ENCODE data around the gene SEMA5B.

The SEMA5B gene

GRCh38 chr3:122926322-122926721 lies 101.2 kb downstream of the SEMA5B start:
- DNase-seq (ENCODE audit: low read depth, low spot score) = no peak

- DNase-seq (ENCODE audit: low read depth, low spot score) = no peak
Observed at GRCh38 chr3:122925756-122926155, 101.8 kb downstream of the SEMA5B start.

GRCh38 chr3:122924056-122924455 lies 103.5 kb downstream of the SEMA5B start:
- no peak for DNase-seq (ENCODE audit: low read depth, low spot score)

GRCh38 chr3:122923611-122924010 lies 104.0 kb downstream of the SEMA5B start:
- no peak for DNase-seq (ENCODE audit: low read depth, low spot score)

- DNase-seq (ENCODE audit: low read depth, low spot score) = no peak
Observed at GRCh38 chr3:122921791-122922651, 105.5 kb downstream of the SEMA5B start.

- no peak for DNase-seq (ENCODE audit: low read depth, low spot score)
Observed at GRCh38 chr3:122920986-122921385, 106.6 kb downstream of the SEMA5B start.

GRCh38 chr3:122919291-122919610 lies 108.3 kb downstream of the SEMA5B start:
- DNase-seq (ENCODE audit: low read depth, low spot score) = no peak

- DNase-seq (ENCODE audit: low read depth, low spot score) = no peak
Observed at GRCh38 chr3:122918576-122919290, 108.8 kb downstream of the SEMA5B start.

- no peak for DNase-seq (ENCODE audit: low read depth, low spot score)
Observed at GRCh38 chr3:122917412-122917811, 110.2 kb downstream of the SEMA5B start.

GRCh38 chr3:122916580-122916979 lies 111.0 kb downstream of the SEMA5B start:
- no peak for DNase-seq (ENCODE audit: low read depth, low spot score)

- DNase-seq (ENCODE audit: low read depth, low spot score) = no peak
Observed at GRCh38 chr3:122916084-122916483, 111.5 kb downstream of the SEMA5B start.

- DNase-seq (ENCODE audit: low read depth, low spot score) = no peak
Observed at GRCh38 chr3:122915300-122916055, 112.1 kb downstream of the SEMA5B start.

- no peak for DNase-seq (ENCODE audit: low read depth, low spot score)
Observed at GRCh38 chr3:122913539-122914100, 113.9 kb downstream of the SEMA5B start.

- no peak for DNase-seq (ENCODE audit: low read depth, low spot score)
Observed at GRCh38 chr3:122912772-122913538, 114.6 kb downstream of the SEMA5B start.

GRCh38 chr3:122911901-122912300 lies 115.7 kb downstream of the SEMA5B start:
- DNase-seq (ENCODE audit: low read depth, low spot score) = no peak

GRCh38 chr3:122908251-122908650 lies 119.3 kb downstream of the SEMA5B start:
- no peak for DNase-seq (ENCODE audit: low read depth, low spot score)

- DNase-seq (ENCODE audit: low read depth, low spot score) = no peak
Observed at GRCh38 chr3:122907471-122907870, 120.1 kb downstream of the SEMA5B start.

- DNase-seq (ENCODE audit: low read depth, low spot score) = no peak
Observed at GRCh38 chr3:122903171-122903570, 124.4 kb downstream of the SEMA5B start.

- no peak for DNase-seq (ENCODE audit: low read depth, low spot score)
Observed at GRCh38 chr3:122902326-122902725, 125.2 kb downstream of the SEMA5B start.

- DNase-seq (ENCODE audit: low read depth, low spot score) = no peak
Observed at GRCh38 chr3:122898298-122898697, 129.3 kb downstream of the SEMA5B start.

All from activated CD4-positive, CD25-positive, alpha-beta regulatory T cell treated with anti-CD3 and anti-CD28 coated beads, Interleukin-2, amount 50 U/mL, for 16 hours (primary cell).